ENCODE data around the gene CHST9. TPM values are rescaled to one million over a fixed set of nuclear protein-coding genes. Genes with fewer than 3 reads are reported as not detected.

CHST9 gene
- total RNA-seq, 1 experiment from 2014 or later: 3.5 TPM

DNA sequence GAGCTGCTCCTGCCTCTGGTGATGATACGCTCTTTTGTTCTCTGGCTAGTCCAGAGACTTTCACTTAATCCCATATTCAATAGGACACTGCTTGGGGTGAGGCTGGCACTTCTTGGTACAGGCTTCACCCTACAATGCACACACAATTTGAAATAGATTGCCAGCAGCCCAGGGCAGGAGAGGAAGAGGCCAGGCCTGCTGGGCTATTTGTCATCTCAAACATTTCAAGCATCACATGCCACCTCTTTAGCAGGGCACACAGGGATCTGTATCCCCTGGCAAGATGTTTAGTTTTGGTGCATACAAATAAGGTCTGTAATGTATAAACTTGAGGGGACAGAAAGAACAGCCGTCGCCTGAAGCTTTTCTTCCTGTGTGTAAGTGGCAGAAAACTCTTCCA is 120.4 kb downstream of the CHST9 start:
- no peak overlapping the region for H2BK12ac ChIP-seq (ENCODE audit: insufficient read length, low read depth, low read length)
- no peak overlapping the region for H3K14ac ChIP-seq (ENCODE audit: insufficient read depth, low read length)
- no peak for DNase-seq
- H3K27me3 ChIP-seq (ENCODE audit: insufficient read depth, low read length): no peaks in the 10 kb centered on the region
- H2BK15ac ChIP-seq (ENCODE audit: low read depth, low read length): no peak overlapping the region
- no peak overlapping the region for H3K4ac ChIP-seq (ENCODE audit: low read depth, low read length)
- no peaks in the 10 kb centered on the region for H3K79me2 ChIP-seq (ENCODE audit: insufficient read depth, low read length)
- H3K9me3 ChIP-seq (ENCODE audit: control insufficient read depth, low read depth, low read length): no peaks in the 10 kb centered on the region
- no peak overlapping the region for H2AFZ ChIP-seq (ENCODE audit: low read length)
- no peaks in the 10 kb centered on the region for H3K79me1 ChIP-seq (ENCODE audit: insufficient read depth, low read depth, low read length, poor library complexity, severe bottlenecking)
- H2BK120ac ChIP-seq (ENCODE audit: low read depth, low read length, poor library complexity, severe bottlenecking): no peak overlapping the region
- H3K27ac Mint-ChIP-seq: no peak overlapping the region
- H3T11ph ChIP-seq (ENCODE audit: low read length): no peak overlapping the region
- no peak overlapping the region for H3K4me3 Mint-ChIP-seq
- no peak overlapping the region for H2BK5ac ChIP-seq (ENCODE audit: insufficient read length, low read length)
- H4K91ac ChIP-seq (ENCODE audit: insufficient read length, low read depth, low read length): no peak overlapping the region
- H3K23me2 ChIP-seq (ENCODE audit: insufficient read length, low read depth, low read length, poor library complexity, severe bottlenecking): no peaks in the 10 kb centered on the region
- no peak overlapping the region for H4K5ac ChIP-seq (ENCODE audit: insufficient read length, low read depth, low read length)
- no peak for TF ChIP-seq CTCF (conservative IDR thresholded peaks at IDR 0.05)
- WGBS (ENCODE audit: extremely low coverage, insufficient read length, low lambda C conversion rate): no CpG with 5 or more reads among the region's 3 CpGs
- peaks cover 0 to 5% (median 1%) of the 10 kb centered on the region in 3 experiments; a peak in 2 of 7 replicates for H3K36me3 Mint-ChIP-seq (ENCODE audit: insufficient read depth in 1 of 3, low read depth in 3 of 3)
- H3K9ac ChIP-seq (ENCODE audit: extremely low read depth, insufficient read length, low read length): no peak overlapping the region
- H3K56ac ChIP-seq (ENCODE audit: insufficient read length, low read depth, low read length): no peak overlapping the region
- no peaks in the 10 kb centered on the region for H3K27me3 Mint-ChIP-seq (ENCODE audit: low read depth)
- no peaks in the 10 kb centered on the region for H4K20me1 ChIP-seq (ENCODE audit: control insufficient read depth, insufficient read depth, insufficient read length)
- H3K9me3 Mint-ChIP-seq: peaks cover 0 to 3% of the 10 kb centered on the region in 2 experiments; a peak in 2 of 5 replicates
- no peak overlapping the region for H3K4me2 ChIP-seq (ENCODE audit: insufficient read depth, insufficient read length, low read length)
- no peaks in the 10 kb centered on the region for H3K4me1 ChIP-seq (ENCODE audit: insufficient read depth, low read length)
- no peak overlapping the region for H2BK20ac ChIP-seq (ENCODE audit: low read depth, low read length, poor library complexity, severe bottlenecking)
- H3K27ac ChIP-seq (ENCODE audit: insufficient read length, low read depth, low read length): no peak overlapping the region
- H2AK5ac ChIP-seq (ENCODE audit: insufficient read length, low read length): no peak overlapping the region
- H3K23ac ChIP-seq (ENCODE audit: insufficient read length, low read depth, low read length): no peak overlapping the region
- H3K18ac ChIP-seq (ENCODE audit: insufficient read length, low read depth, low read length): no peak overlapping the region
- H3K4me1 Mint-ChIP-seq: peaks cover 5 to 6% of the 10 kb centered on the region in 2 experiments; a peak in 3 of 4 replicates
- H4K8ac ChIP-seq (replicated peaks; ENCODE audit: insufficient read length, low read depth, low read length): no peak overlapping the region

All from H9 (cell line).